NCI-H510A treated with DMSO at 0.1 percent for 48 hours (cell line): ENCODE data around the gene MSI2.
A peak's percentile ranks its signal among the peaks of the same experiment; 100 is the strongest.

Experiments
- DNase-seq: peaks from one replicate; lab custom pipeline; 2025; lab: John Stamatoyannopoulos, UW

MSI2 gene

DNA sequence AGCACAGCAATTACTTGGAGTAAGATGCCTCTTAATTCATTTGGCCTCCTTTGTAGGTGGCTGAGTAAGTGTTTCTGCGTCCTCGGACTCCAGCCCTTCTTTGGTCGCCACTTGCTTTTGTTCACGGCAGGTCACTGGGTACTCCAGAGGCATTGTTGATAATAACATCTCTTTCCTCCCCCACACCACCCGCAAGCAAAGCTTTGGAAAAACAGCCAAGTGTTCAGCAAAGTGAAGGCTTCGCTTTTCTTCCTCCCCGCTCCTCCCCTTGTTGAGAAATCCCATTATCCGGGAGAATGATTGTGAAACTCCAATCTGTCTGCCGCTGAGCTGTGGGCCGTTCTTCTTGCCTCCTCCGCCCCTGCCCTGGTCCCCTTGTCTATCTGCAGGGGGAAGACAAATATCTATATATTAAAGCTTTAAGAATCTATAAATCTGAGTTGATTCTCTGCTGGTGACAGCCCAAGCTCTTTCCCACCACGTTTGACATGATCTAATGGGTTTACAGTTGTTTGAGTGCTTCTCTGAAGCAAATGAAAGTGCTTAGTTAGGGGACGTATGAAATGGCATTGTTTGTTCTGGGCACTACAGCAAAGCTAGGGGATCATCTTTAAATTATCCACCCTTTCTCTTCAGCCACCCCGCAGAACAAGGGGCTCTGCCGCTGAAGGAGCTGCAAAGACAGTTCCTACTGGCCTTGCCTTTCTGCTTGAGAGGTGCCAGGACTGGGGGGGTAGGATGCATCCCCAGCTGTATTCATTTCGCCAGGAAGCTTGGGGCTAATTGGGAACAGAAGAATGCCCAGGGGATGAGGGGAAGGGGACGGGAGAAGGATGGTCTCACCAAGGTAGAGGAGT, 321.7 kb downstream of the MSI2 start:
- DNase-seq: peak; percentile 97

DNA sequence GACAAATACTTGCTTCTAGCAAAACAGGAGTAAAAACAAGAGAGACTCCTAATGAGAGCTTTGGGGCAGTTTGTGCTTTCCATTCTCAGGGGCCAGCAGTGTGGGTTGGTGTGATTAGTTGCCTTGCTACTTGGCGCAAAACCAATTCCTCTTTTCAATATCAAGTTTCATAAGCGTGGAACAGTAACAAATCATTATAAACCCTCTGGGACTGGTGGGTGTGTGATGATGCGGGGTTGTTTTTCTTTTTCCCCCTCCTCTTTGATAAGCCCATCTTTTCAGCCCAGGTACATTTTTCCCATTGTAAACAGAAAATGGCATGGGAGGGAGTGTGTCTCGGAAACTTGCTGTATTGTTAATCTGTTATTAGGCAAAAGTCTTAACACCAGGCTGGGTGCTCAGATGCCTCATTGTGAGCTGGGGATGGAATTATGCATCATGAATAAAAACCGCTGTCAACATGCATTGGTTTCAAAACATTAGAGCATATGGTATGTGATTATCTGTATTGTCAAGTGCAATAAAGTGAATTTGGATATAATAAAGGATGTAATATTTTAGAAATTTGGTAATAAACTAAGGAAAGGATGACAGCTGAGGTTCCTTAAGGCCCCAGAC, 322.4 kb downstream of the MSI2 start:
- no peak for DNase-seq

DNA sequence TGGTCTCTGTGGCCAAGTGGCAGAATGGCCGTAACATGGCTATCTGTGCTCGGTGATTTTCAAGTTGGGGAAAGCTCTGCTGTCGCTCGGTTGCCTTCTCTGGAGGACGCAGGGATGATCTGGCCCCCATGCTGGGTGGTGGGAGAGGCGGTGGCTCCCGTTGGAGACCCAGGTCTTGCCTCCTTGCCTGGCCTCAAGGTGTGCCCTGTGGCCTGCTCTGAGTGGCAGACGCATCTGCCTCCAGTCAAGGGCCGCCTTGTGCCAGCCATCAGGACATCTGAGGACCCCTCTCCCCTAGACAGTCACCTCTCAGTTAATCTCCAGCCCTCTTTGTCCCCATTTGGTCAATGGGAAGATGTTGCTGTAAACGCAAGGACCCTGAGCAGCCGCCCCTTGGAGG, 322.9 kb downstream of the MSI2 start:
- no peak for DNase-seq

DNA sequence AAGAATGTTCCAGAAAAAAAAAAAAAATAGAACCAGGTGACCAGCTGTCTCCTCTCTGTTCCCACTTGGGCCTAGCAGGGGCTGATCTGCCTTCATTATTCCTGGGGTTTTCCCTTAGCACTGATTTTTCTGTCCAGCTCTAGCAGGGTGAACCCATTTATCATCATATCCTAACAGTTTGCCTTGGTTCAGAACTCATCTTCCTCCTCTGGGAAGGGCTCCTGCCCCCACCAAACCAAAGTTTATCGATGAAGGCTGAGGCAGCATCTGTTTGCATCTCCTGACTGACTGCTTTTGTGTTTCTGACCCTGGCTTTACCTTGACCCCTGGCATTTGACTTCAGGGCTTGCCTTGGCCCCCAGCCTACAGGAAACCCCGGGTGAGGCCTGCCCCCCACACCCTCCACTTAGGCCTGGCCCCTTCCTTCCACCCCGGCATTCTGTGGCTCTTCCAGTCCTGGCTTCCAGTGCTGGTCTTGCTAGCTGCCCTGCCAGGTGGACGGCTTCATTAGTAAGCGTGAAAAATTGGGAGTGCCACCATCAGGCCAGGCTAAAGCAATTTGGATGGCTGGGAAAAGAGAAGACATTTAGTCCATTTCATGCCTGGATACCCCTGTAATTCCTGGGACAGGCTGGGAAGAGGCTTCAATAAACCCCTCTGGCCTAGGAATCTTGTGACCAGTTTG, 323.9 kb downstream of the MSI2 start:
- DNase-seq: no peak

DNA sequence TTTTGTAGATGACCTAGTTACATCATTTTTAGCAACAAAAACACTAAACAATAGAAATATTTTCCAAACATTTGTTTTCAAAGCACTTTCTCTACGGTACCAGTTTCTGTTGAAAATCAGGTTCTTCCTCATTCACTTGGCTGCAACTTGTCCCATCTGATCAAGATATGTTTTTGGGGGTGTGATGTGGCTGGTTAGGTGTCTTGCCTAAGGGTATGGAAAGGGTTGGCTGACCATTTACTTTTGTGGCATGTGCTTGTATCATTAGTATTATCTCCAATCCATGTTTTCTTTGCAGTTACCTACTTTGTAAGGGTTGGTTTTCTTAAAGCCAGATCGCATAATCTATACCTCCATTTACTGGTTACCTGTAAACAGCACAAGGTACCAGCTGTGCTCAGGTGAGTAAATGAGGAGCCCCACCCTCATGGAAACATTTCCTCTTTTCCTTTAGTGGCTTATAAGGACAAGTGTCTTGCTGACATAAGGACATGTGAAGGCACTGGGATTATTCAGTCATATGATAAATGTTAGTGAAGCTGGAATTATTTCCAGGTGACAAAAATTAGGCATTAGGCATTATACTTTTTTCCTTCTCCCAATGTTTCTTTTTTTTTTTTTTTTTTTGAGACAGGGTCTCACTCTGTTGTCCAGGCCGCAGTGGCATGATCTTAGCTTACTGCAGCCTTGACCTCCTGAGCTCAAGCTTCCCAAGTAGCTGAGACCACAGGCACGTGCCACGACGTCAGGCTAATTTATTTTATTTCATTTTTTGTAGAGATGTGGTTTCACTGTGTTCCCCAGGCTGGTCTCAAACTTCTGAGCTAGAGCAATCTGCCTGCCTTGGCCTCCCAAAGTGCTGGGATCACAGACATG, 326.8 kb downstream of the MSI2 start:
- no peak for DNase-seq

DNA sequence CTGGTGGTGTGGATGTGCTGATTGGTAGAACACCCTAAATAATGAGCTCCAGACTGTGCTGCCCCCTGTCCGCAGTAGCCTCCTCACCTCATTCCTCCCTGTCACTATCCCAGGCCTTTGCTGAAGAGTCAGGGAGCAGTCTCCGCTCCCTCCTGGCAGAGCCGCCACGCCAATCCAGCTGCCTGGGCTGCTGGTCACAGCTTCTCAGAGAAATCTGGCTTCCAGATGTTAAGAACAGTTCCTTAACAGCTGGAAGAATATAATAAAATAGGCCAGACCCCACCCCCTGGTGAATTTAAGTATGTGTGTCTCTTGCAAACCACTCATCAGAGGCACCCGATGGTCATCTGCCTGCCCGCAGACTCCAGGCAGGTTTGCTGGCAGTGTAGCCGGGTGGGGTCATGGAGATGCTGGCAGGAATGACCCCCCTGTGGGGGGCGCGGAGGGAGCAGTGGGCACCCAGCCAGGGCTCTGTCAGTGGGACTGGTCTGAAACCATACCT, 327.8 kb downstream of the MSI2 start:
- no peak for DNase-seq

DNA sequence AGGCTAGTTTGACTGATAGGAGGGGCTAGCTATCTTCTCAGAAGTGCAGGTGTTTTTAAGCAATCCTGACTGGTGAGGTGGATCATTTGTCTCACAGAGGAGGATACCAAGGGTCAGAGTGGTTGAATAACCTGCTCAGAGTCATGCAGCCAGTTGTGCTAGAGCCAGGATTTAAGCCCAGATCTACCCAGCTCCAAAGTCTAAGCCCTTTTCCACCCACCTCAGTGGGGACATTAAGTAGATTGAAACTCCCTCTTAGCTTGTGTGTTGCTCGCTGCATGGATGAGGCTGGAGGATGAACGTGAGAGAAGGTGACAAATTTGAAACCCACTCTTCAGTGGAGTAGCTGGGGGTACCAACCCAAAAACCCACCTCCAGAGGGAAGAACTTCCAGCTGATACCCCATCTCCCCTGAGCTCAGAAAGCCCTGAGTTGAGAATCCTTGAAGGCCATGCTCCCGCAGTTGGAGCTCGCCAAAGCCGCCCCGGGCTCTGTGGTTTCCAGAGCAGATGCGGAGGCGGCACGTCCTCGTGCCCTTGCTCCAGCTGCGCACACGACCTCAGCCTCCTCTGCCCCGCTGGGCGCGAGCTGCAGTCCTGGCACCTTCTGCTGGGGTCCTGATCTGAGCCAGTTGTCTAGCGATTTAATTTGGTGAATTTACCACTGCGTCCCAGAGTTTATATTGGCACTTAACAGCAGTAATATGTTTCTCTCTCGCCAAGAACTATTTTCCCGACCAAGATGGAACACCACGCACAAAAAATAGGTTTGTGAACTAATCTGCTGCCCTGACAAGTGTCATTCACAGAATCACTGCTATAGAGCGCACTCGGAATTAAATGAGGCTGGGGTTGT, 329.2 kb downstream of the MSI2 start:
- peak; percentile 81 for DNase-seq

DNA sequence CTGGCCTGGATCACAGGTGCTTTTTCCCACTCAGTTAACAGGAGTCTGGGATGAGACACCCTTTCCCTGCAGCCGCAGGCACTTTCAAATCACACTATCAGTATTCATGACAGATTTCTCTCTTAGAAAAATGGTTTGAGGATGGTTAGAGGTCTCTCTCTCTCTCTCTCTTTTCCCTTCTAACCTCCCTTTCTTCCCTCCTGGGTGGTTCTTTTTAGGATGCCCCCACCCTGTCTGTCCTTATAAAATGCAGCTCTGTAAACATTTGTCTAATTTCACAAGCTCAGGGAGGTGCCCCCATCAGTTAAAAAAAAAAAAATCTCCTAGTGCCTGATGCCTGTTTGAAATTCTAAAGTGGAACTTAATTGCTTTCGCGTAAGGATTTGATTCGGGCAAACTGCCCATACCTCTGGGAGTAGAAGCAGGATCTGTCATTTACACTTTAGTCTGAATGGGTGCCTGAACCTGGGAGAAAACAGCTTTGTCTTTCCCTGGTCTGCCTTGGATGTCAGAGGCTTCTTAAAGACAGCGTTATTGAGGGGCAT, 329.9 kb downstream of the MSI2 start:
- no peak for DNase-seq

DNA sequence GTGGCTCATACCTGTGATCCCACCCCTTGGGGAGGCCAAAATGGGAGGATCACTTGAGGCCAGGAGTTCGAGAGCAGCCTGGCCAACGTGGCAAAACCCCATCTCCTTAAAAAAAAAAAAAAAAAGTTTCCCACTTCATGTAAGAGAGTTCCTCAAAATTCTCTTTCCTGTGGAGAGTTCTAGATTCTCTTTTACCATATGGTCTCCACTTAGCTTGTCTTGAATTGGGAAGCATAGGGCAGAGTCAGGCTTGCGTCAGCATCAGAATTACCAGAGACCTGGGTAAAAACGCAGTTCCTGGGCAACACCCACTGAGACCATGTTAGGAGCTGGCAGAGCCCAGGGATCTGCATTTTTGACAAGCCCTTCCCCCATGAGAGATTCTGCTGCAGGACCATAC, 330.4 kb downstream of the MSI2 start:
- no peak for DNase-seq

DNA sequence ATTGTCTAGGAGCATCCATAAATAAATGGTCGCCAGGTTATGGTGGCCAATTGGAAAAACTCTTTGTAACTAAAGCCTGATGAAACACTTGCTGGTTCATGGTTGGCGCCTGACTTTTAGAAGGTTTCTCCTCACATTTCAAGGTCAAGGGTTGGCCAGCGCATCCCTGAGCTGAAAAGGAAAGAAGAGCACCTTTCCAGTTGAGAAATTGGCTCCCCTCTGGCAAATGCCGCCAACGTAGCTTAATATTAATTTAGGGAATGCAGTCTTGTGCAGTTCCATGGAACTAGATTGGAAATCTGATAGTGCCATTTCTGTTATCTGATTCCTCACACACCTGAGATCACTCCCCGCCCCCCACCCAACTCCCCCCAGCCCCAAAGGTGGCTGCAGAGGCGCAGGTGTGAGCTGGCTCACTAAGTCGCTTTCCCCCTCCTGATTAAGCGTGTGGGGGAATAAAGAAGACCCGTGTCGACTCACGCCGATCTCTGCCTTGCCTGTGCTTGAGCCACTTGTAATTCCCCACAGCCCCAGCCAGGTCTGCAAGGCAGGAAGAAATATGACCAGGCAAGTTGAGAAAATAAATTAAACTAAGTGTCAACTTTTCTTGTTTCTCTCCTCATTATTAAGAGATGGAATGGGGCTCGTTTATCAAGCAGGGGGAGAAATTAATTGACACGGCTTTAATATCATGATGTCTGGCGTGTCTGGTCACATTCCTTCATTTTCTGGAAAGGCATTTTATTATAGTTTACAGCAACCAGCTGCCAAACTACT, 331.1 kb downstream of the MSI2 start:
- peak; percentile 73 for DNase-seq

DNA sequence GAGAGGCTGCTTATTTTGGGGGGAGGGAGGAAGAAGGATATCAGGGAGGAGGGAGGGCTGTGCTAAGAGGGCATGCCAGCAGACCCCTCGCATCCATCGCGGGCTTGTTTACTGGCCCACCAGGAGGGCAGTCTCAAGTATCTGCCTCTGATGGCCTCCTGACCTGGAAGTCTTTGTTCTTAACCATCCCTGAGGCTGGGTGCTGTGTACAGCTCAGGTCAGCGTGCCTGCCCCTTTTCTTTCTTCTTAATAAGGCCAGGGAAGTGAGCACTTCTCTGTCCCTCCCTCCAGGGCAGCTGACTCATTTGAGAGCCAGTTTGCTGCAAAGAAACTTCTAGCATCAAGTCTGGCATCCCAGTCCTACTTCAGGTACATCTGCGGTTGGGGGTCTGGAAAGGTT, 331.8 kb downstream of the MSI2 start:
- no peak for DNase-seq

DNA sequence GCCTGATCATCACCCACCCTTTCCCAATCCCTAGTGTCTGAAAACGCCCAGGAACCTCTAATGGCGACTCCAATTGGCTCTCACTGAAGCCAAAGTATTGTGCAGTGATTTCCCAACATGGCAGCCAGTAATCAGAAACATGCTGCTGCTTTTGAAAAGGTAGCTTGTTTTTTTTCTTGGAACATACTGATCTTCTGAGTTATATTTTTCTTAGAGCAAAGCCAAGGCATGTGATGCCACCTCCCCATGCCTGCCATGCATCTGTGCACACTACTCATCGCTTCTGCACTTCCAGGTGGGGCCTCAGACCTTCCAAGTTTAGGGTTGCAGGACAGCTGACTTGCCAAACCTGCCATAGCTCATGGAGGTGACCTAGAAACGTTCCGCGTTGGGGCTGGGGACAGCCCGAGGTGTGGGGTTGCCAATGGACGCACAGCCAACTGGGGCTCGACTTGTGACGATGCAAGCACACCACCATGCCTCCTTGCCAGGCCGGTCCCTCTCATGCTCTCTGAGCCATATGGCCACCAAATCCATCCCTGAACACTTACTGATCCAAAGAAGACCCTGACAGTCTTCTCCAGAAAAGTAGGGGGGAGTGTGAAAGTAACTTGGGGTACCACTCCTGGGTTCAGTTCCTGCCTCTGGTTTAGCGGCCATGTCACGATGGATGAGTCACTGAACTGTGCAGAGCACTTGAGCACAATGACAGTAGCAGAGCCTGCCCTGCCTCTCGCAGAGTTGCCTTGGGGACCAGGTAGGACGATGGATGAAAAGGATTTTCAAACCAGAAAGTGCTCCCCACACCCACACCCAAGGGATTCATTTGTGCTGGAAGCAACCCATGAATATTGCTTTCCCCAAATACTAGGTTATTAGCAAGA, 333.1 kb downstream of the MSI2 start:
- DNase-seq: no peak

DNA sequence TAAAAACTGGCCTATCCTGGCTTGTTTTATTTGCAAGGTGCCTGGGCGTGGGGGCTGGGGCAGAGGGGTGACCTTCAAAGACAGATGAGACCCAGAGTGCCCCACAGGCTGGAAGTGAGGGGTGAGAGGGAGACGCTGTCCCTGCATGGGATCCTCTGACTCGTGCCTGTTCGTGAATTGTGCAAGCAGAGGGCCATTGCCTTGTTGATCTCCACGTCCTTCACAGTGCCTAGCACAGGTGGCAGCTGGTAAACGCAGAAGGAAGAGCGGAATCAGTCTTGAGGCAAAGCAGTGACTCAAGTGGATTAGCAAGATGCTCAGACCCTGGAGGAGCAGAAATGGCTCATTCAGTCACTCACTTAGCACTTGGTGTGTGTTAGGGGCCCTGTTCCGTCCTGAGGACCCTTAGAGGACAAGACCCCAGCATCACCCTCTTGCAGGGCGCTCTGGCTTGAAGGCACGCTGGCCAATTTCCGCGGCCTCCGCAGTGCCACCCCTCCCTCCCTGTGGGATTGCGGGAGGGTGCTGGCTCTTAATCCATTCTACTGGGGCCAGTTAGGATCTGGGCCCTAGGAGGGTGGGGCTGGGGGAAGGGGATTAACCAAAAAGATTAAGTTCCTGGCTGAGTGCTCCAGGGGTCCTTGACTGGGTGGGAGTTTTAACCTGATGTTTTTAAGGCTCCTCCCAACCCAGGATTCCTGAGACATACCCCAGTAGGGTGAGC, 337.6 kb downstream of the MSI2 start:
- DNase-seq: no peak

DNA sequence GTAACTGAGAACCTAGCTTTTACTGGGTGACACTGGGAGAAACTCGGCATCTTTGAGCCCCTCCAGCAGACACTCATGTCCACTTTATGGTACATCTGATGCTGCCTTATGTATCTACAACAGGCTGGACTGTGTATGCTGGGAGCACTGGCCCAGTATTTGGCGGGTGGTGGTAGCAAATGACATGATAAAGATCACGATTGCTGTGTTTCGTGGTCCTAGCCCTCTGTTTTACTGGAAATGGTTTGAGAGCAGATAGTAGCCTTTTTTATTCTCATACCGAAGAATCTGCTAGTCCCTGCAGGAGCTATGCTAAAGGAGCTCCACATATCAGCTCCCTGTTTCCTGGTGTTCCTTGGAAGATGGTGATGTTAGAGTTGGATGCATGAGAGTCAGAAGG, 338.4 kb downstream of the MSI2 start:
- DNase-seq: no peak

DNA sequence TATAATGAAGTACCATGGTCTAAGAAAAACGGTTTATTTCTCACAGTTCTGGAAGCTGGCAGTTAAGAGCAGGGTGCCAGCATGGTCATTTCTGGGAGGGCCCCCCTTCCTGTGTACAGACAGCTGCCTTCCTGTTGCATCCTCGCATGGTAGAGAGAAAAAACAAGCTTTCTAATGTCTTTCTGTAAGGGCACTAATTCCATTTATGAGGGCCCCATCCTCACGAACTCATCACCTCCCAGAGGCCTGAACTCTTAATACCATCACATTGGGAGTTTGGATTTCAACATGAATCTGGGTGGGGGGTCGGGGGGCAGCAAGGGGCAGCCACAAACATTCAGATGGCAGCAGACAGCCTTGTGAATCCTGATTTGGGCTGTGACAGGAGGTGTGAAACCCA, 339.1 kb downstream of the MSI2 start:
- no peak for DNase-seq

DNA sequence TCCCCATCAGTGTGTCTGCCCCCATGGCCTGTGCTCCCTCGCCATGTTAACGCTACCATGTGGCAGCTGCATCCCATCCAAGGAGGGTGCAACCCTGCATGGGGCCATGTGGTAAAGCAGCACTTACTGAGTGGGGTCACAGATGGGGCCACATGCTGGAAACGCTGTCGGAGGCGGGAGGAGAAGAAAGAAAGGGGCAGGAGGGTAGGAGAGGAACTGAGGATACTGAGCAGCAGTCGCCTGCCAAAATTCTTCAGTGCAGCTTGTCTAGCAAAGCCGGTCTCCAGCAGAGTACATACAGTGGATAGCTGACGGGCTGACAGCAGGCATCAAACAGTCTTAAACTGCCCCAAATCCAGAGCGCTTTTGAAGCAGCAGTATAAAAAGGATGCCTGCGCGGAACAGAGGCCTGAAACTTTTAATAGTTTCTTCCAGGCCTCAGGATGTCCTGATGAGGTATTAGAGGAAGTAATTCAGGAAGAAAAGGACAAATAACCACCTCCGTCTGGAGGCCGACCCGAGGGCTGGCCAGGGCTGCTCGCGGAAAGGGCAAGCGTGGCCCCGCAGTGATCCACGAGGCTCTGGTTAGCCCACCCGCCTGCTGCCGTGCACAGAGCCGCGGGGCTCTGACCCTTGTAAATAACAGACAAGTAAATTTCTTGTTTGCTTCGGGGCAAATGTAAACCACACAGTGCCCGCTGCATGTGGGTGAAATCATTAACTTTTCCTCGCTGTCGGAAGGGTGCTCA, 339.8 kb downstream of the MSI2 start:
- DNase-seq: no peak

DNA sequence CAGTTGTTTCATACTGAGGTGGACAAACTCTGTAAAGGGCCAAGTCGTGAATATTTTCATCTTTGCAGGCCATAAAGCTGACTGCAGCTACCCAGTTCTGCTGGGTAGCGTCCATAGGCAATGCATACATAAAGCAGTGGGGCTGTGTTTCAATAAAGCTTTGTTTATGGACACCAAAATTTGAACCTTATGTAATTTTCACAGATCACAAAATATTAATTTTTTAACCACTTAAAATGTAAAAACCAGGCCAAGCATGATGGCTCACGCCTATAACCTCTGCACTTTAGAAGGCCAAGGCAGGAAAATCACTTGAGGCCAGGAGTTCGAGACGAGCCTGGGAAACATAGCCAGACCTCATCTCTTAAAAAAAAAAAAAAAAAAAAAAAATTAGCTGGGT, 340.8 kb downstream of the MSI2 start:
- no peak for DNase-seq
